Ovary (tissue), 3 donors: ENCODE results near the gene PTPRQ.

Source experiments
- EP300 ChIP-seq: sonication (generic); formaldehyde crosslinking; IDR thresholded peaks from one replicate; pipeline ENCODE4 v1.6.1; 2017; ENCODE audit warnings: antibody characterized with exemption
- TF ChIP-seq, protein P1 (sequence below), 3 donors: fragments of 450-650 bp in 2 of 3; fragments of 200-600 bp in 1 of 3; IDR thresholded peaks; one replicate each; pipeline versions ENCODE4 v1.5.1 to v1.8.0; 2016 to 2022; ENCODE audit warnings: antibody characterized with exemption in 3 of 3, mild to moderate bottlenecking in 1 of 3
- donor health status: DM: no; HTN: no; CAD: no.

DNA sequence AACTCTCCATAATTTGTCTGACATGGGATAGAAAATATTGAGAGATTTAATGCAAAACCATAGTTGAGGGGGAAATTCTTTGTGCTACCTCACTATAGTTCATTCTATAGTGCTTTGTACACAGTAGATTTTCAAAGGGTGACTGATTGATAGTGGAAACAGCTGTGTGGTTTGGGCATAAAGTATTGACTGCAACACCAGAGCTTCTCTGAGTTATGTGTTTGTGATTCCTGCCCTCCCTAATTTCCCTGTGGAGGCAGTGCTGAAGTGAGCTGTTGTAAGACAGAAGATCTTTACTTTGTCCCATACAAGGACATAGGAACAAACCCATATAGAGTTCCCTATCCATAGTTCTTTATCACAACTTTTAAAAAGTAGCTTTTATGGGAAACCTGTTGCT, 47.1 kb downstream of the PTPRQ start:
- no peak for TF ChIP-seq EP300
- TF ChIP-seq, protein P1, sequence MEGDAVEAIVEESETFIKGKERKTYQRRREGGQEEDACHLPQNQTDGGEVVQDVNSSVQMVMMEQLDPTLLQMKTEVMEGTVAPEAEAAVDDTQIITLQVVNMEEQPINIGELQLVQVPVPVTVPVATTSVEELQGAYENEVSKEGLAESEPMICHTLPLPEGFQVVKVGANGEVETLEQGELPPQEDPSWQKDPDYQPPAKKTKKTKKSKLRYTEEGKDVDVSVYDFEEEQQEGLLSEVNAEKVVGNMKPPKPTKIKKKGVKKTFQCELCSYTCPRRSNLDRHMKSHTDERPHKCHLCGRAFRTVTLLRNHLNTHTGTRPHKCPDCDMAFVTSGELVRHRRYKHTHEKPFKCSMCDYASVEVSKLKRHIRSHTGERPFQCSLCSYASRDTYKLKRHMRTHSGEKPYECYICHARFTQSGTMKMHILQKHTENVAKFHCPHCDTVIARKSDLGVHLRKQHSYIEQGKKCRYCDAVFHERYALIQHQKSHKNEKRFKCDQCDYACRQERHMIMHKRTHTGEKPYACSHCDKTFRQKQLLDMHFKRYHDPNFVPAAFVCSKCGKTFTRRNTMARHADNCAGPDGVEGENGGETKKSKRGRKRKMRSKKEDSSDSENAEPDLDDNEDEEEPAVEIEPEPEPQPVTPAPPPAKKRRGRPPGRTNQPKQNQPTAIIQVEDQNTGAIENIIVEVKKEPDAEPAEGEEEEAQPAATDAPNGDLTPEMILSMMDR (IDR thresholded peaks at IDR 0.05) = no peak
